ENCODE data around the gene SLC10A7.

Gene SLC10A7

GRCh38 chr4:146235654-146236177, 286.0 kb downstream of the SLC10A7 start:
- Histone ChIP-seq H3K27ac (ENCODE audit: low read depth, low read length, poor library complexity, severe bottlenecking) (no peak overlapping the region), H3K79me2 (ENCODE audit: insufficient read depth, low read length) (no peaks in the 10 kb centered on the region), H3K9me3 (ENCODE audit: low read length) (no peaks in the 10 kb centered on the region), H4K20me1 (ENCODE audit: insufficient read depth, low read length) (no peaks in the 10 kb centered on the region), H3K27me3 (ENCODE audit: insufficient read depth, low read length) (0 out of 2 replicates have a peak, but pooled peaks cover 3% of the 10 kb centered on the region), H2AFZ (ENCODE audit: low read length) (no peak overlapping the region), H3K9me2 (ENCODE audit: low read depth, low read length) (no peaks in the 10 kb centered on the region), H3K9ac (ENCODE audit: low read length) (no peak overlapping the region), H3K4me3 (ENCODE audit: low read depth, low read length, poor library complexity, severe bottlenecking) (no peak overlapping the region), H3K4me2 (ENCODE audit: low read length) (no peak overlapping the region), H3K4me1 (ENCODE audit: insufficient read depth, low read length, severe bottlenecking) (no peaks in the 10 kb centered on the region), H3F3A (ENCODE audit: insufficient read depth, low read length) (no peaks in the 10 kb centered on the region), H3K36me3 (ENCODE audit: insufficient read depth, low read length) (no peaks in the 10 kb centered on the region)
- TF ChIP-seq EZH2 (IDR thresholded peaks at IDR 0.05; ENCODE audit: borderline replicate concordance, low read length) (no peak), CTCF (IDR thresholded peaks at IDR 0.05; ENCODE audit: low read length) (no peak)

- H3K4me2 ChIP-seq (ENCODE audit: low read length): no peak overlapping the region
- no peaks in the 10 kb centered on the region for H4K20me1 ChIP-seq (ENCODE audit: insufficient read depth, low read length)
- no peaks in the 10 kb centered on the region for H3K36me3 ChIP-seq (ENCODE audit: insufficient read depth, low read length)
- TF ChIP-seq EZH2 (IDR thresholded peaks at IDR 0.05; ENCODE audit: borderline replicate concordance, low read length) (no peak), CTCF (IDR thresholded peaks at IDR 0.05; ENCODE audit: low read length) (no peak)
- no peaks in the 10 kb centered on the region for H3K27me3 ChIP-seq (ENCODE audit: insufficient read depth, low read length)
- no peaks in the 10 kb centered on the region for H3K9me3 ChIP-seq (ENCODE audit: low read length)
- no peaks in the 10 kb centered on the region for H3K4me1 ChIP-seq (ENCODE audit: insufficient read depth, low read length, severe bottlenecking)
- no peak overlapping the region for H2AFZ ChIP-seq (ENCODE audit: low read length)
- no peak overlapping the region for H3K27ac ChIP-seq (ENCODE audit: low read depth, low read length, poor library complexity, severe bottlenecking)
- H3K9me2 ChIP-seq (ENCODE audit: low read depth, low read length): no peaks in the 10 kb centered on the region
- no peak overlapping the region for H3K9ac ChIP-seq (ENCODE audit: low read length)
- H3K79me2 ChIP-seq (ENCODE audit: insufficient read depth, low read length): no peaks in the 10 kb centered on the region
- no peak overlapping the region for H3K4me3 ChIP-seq (ENCODE audit: low read depth, low read length, poor library complexity, severe bottlenecking)
- H3F3A ChIP-seq (ENCODE audit: insufficient read depth, low read length): no peaks in the 10 kb centered on the region
These were observed 289.5 kb downstream of the SLC10A7 start for GRCh38 chr4:146232131-146232722.

GRCh38 chr4:146229406-146229805, 292.3 kb downstream of the SLC10A7 start:
- H3K36me3 ChIP-seq (ENCODE audit: insufficient read depth, low read length): no peaks in the 10 kb centered on the region
- no peak overlapping the region for H3K9ac ChIP-seq (ENCODE audit: low read length)
- no peaks in the 10 kb centered on the region for H3K27me3 ChIP-seq (ENCODE audit: insufficient read depth, low read length)
- no peaks in the 10 kb centered on the region for H3K4me1 ChIP-seq (ENCODE audit: insufficient read depth, low read length, severe bottlenecking)
- no peaks in the 10 kb centered on the region for H4K20me1 ChIP-seq (ENCODE audit: insufficient read depth, low read length)
- no peak overlapping the region for H3K27ac ChIP-seq (ENCODE audit: low read depth, low read length, poor library complexity, severe bottlenecking)
- H3K9me3 ChIP-seq (ENCODE audit: low read length): no peaks in the 10 kb centered on the region
- H3F3A ChIP-seq (ENCODE audit: insufficient read depth, low read length): no peaks in the 10 kb centered on the region
- no peak overlapping the region for H3K4me2 ChIP-seq (ENCODE audit: low read length)
- no peak overlapping the region for H3K4me3 ChIP-seq (ENCODE audit: low read depth, low read length, poor library complexity, severe bottlenecking)
- no peak overlapping the region for H2AFZ ChIP-seq (ENCODE audit: low read length)
- H3K9me2 ChIP-seq (ENCODE audit: low read depth, low read length): no peaks in the 10 kb centered on the region
- H3K79me2 ChIP-seq (ENCODE audit: insufficient read depth, low read length): no peaks in the 10 kb centered on the region
- no peak for TF ChIP-seq EZH2 (IDR thresholded peaks at IDR 0.05; ENCODE audit: borderline replicate concordance, low read length)
- no peak for TF ChIP-seq CTCF (IDR thresholded peaks at IDR 0.05; ENCODE audit: low read length)

Data from OCI-LY1 (cell line).